HEK293T (cell line): ENCODE data around the gene UVSSA.

ENCODE experiments used
- FOXM1 ChIP-seq: fragments of 450-650 bp; IDR thresholded peaks from 2 replicates; pipeline ENCODE4 v1.6.1; 2017; ENCODE audit warnings: mild to moderate bottlenecking, borderline replicate concordance
- SP1 ChIP-seq: fragments of 450-650 bp; IDR thresholded peaks from 2 replicates; pipeline ENCODE4 v1.6.1; 2017
- SUZ12 ChIP-seq: fragments of 450-650 bp; IDR thresholded peaks from 2 replicates; pipeline ENCODE4 v1.6.1; 2016; ENCODE audit warnings: mild to moderate bottlenecking

DNA sequence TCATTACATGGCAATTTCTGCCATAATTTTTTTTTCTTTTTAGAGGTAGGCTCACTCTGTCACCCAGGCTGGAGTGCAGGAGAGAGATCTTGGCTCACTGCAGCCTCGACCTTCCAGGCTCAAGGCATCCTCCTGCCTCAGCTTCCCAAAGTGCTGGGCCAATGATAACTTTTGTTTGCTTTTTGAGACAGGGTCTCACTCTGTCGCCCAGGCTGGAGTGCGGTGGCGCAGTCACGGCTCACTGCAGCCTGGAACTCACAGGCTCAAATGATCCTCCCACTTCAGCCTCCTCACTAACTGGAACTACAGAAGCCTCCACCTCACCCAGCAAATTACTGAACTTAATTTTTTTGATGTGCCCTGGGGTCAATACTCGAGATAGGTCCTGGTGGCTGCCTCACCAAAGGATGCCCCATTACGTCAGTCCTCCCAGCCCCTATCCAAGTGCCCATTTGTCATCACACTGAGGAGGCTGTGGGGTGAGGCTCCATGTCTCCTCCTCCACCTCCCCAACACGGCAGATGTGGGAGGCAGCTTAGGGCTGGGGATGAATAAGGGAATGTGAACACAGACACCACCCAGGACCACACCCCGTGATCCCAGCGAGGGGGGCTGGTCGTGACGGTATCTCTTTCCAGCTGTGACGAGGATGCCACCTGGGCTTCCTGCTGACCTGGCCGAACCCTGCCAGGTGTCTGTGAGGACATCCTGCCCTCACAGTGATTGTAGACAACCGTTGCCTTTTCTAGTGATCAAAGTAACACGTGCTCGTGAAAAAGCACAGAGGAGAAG lies 71.7 kb downstream of the UVSSA start:
- TF ChIP-seq SP1 (no peak), SUZ12 (no peak), FOXM1 (no peak)
